Liver (tissue), 9 donors: ENCODE results near the gene FGFRL1. TPM values are rescaled to one million over a fixed set of nuclear protein-coding genes. Genes with fewer than 3 reads are reported as not detected.
A peak's percentile ranks its signal among the peaks of the same experiment; 100 is the strongest.

Experiments
- DNase-seq: peaks from one replicate; pipeline ENCODE4 v3.0.0-alpha.2; 2017; ENCODE audit warnings: low spot score
- H3K27ac ChIP-seq, 2 donors: one replicate each; pipeline ENCODE4 v1.7.0; 2013; ENCODE audit warnings: inconsistent platforms in 2 of 2, low read length in 2 of 2, control low read depth in 1 of 2, low read depth in 1 of 2, mild to moderate bottlenecking in 1 of 2
- H3K27me3 ChIP-seq, 4 donors: one replicate each; pipeline versions ENCODE4 v1.6.1 to v1.7.0; 2013; ENCODE audit warnings: low read length in 3 of 4, inconsistent platforms in 1 of 4, mild to moderate bottlenecking in 1 of 4, moderate library complexity in 1 of 4; ENCODE audit not compliant: control insufficient read depth in 4 of 4, insufficient read depth in 4 of 4
- H3K36me3 ChIP-seq, 4 donors: one replicate each; pipeline versions ENCODE4 v1.6.1 to v1.7.0; 2013; ENCODE audit warnings: low read length in 3 of 4, mild to moderate bottlenecking in 3 of 4, low read depth in 1 of 4, moderate library complexity in 1 of 4; ENCODE audit not compliant: control insufficient read depth in 4 of 4, insufficient read depth in 3 of 4
- H3K4me1 ChIP-seq, 4 donors: one replicate each; pipeline versions ENCODE4 v1.6.1 to v1.7.0; 2013; ENCODE audit warnings: low read length in 3 of 4, mild to moderate bottlenecking in 3 of 4, moderate library complexity in 1 of 4; ENCODE audit not compliant: control insufficient read depth in 4 of 4, insufficient read depth in 4 of 4
- H3K4me3 ChIP-seq, 3 donors: one replicate each; pipeline versions ENCODE4 v1.6.1 to v1.7.0; 2013; ENCODE audit warnings: low read length in 3 of 3, control low read depth in 1 of 3, low read depth in 1 of 3, mild to moderate bottlenecking in 1 of 3
- H3K9ac ChIP-seq, 2 donors: one replicate each; pipeline ENCODE4 v1.7.0; 2013; ENCODE audit warnings: low read length in 2 of 2, mild to moderate bottlenecking in 2 of 2, moderate library complexity in 2 of 2, control low read depth in 1 of 2, low read depth in 1 of 2
- H3K9me3 ChIP-seq, 4 donors: one replicate each; pipeline versions ENCODE4 v1.6.1 to v1.7.0; 2013; ENCODE audit warnings: low read length in 3 of 4; ENCODE audit not compliant: control insufficient read depth in 4 of 4
- ATF3 ChIP-seq: IDR thresholded peaks from 2 replicates; pipeline ENCODE4 v1.6.1; 2016; ENCODE audit warnings: antibody characterized with exemption
- EGR1 ChIP-seq, 2 donors: IDR thresholded peaks; 2 replicates each; pipeline ENCODE4 v1.6.1; 2016 to 2018; ENCODE audit warnings: antibody characterized with exemption in 2 of 2, low read depth in 2 of 2
- FOXA1 ChIP-seq: IDR thresholded peaks from 2 replicates; pipeline ENCODE4 v1.6.1; 2016; ENCODE audit warnings: antibody characterized with exemption
- FOXA2 ChIP-seq: IDR thresholded peaks from 2 replicates; pipeline ENCODE4 v1.6.1; 2016; ENCODE audit warnings: antibody characterized with exemption
- GABPA ChIP-seq, 2 donors: IDR thresholded peaks in 1 of 2; conservative IDR thresholded peaks in 1 of 2; 2 replicates each; pipeline ENCODE4 v1.6.1; 2016; ENCODE audit warnings: antibody characterized with exemption in 2 of 2, mild to moderate bottlenecking in 1 of 2, moderate library complexity in 1 of 2
- HNF4A ChIP-seq, 2 donors: conservative IDR thresholded peaks; 2 replicates each; pipeline ENCODE4 v1.6.1; 2016; ENCODE audit warnings: antibody characterized with exemption in 2 of 2, mild to moderate bottlenecking in 2 of 2
- JUND ChIP-seq, 2 donors: IDR thresholded peaks; 2 replicates each; pipeline ENCODE4 v1.6.1; 2016; ENCODE audit warnings: antibody characterized with exemption in 2 of 2
- MAX ChIP-seq: IDR thresholded peaks from 2 replicates; pipeline ENCODE4 v1.6.1; 2016; ENCODE audit warnings: antibody characterized with exemption
- RAD21 ChIP-seq, 2 donors: IDR thresholded peaks; 2 replicates each; pipeline ENCODE4 v1.6.1; 2016; ENCODE audit warnings: antibody characterized with exemption in 2 of 2, mild to moderate bottlenecking in 2 of 2
- REST ChIP-seq: IDR thresholded peaks from 2 replicates; pipeline ENCODE4 v1.6.1; 2016; ENCODE audit warnings: antibody characterized with exemption, mild to moderate bottlenecking
- RXRA ChIP-seq, 2 donors: IDR thresholded peaks; 2 replicates each; pipeline ENCODE4 v1.6.1; 2017 to 2018; ENCODE audit warnings: antibody characterized with exemption in 2 of 2, mild to moderate bottlenecking in 1 of 2
- SP1 ChIP-seq: IDR thresholded peaks from 2 replicates; pipeline ENCODE4 v1.6.1; 2018; ENCODE audit warnings: antibody characterized with exemption, mild to moderate bottlenecking
- YY1 ChIP-seq: IDR thresholded peaks from 2 replicates; pipeline ENCODE4 v1.6.1; 2016; ENCODE audit warnings: antibody characterized with exemption, mild to moderate bottlenecking
- WGBS: extraction: QIAGEN DNeasy Blood & Tissue Kit; methylation state at CpG from one replicate; pipeline ENCODE4 v1.1.7; 2013; 5-methylcytosine and 5-hydroxymethylcytosine counted together
- polyA plus RNA-seq, 2 donors: library from polyadenylated mRNA; stranded (reverse) in 1 of 2; unstranded in 1 of 2; fragments of 200-250 nt in 1 of 2; fragments of >200 nt in 1 of 2; fragmentation: Nextera tagmentation in 1 of 2; extraction: Ambion mirVana in 1 of 2; gene quantifications; one replicate each; pipeline versions ENCODE4 v1.2.1 to v1.2.3, GENCODE V29; 2013 to 2015
- total RNA-seq, 2 donors: library from RNA; depleted of rRNA; stranded (reverse); fragments of >200 nt; gene quantifications; one replicate each; pipeline ENCODE4 v1.2.3, GENCODE V29; 2014
- donor health status: healthy.
- donor health status: healthy.
- donor health status: healthy.
- donor health status: healthy.
- donor health status: healthy.

The FGFRL1 gene
- total and polyA plus RNA-seq, 4 donors, result 14.2 to 49.1 (median 22.4) TPM

- 97% methylated on average over 58 of the region's 58 CpGs for WGBS
- Histone ChIP-seq H3K27ac (no peak overlapping the region), H3K27me3 (no peaks in the 10 kb centered on the region), H3K9ac (no peak overlapping the region), H3K4me1 (peaks cover 13 to 68% (median 44%) of the 10 kb centered on the region in 4 donors), H3K9me3 (no peaks in the 10 kb centered on the region), H3K4me3 (no peak overlapping the region), H3K36me3 (peaks cover 0 to 8% (median 4%) of the 10 kb centered on the region in 4 donors)
- no peak for TF ChIP-seq MAX
- no peak for TF ChIP-seq HNF4A (conservative IDR thresholded peaks at IDR 0.05)
- DNase-seq, result no peak
These were observed 21.5 kb upstream of the FGFRL1 start for GRCh38 chr4:989722-990471.

- no peaks in the 10 kb centered on the region for H3K27me3 ChIP-seq
- no peaks in the 10 kb centered on the region for H3K9me3 ChIP-seq
- DNase-seq, result no peak
- H3K4me1 ChIP-seq, result peaks cover 13 to 58% (median 35%) of the 10 kb centered on the region in 4 donors
- H3K4me3 ChIP-seq, result no peak overlapping the region
- 94% methylated on average over 26 of the region's 26 CpGs for WGBS
- H3K9ac ChIP-seq, result peak overlapping the region in 1 of 2 donors; percentile 99
- TF ChIP-seq YY1 (no peak), HNF4A (conservative IDR thresholded peaks at IDR 0.05) (no peak), FOXA1 (no peak), REST (no peak), FOXA2 (no peak), RAD21 (IDR thresholded peaks at IDR 0.05) (no peak), EGR1 (IDR thresholded peaks at IDR 0.05; ENCODE audit: low read depth in 2 of 2) (no peak), ATF3 (no peak)
- peak overlapping the region in 1 of 2 donors; percentile 99 for H3K27ac ChIP-seq
- peaks cover 0 to 8% (median 4%) of the 10 kb centered on the region in 4 donors for H3K36me3 ChIP-seq
These were observed 20.6 kb upstream of the FGFRL1 start for GRCh38 chr4:990746-991367.

- Histone ChIP-seq H3K9me3 (no peaks in the 10 kb centered on the region), H3K4me1 (peaks cover 10 to 52% (median 30%) of the 10 kb centered on the region in 4 donors), H3K4me3 (peak overlapping the region; percentile 53 to 77 (median 60)), H3K27ac (peak overlapping the region; percentile 92 to 99), H3K9ac (peak overlapping the region; percentile 24 to 99), H3K36me3 (peaks cover 0 to 8% (median 4%) of the 10 kb centered on the region in 4 donors), H3K27me3 (no peaks in the 10 kb centered on the region)
- DNase-seq, result no peak
- WGBS, result 74% methylated on average over 50 of the region's 50 CpGs
- no peak for TF ChIP-seq ATF3
- no peak for TF ChIP-seq JUND (IDR thresholded peaks at IDR 0.05)
- TF ChIP-seq RXRA (IDR thresholded peaks at IDR 0.05), result no peak
- no peak for TF ChIP-seq YY1
- no peak for TF ChIP-seq FOXA2
- TF ChIP-seq GABPA (IDR thresholded peaks at IDR 0.05 in 1 of 2, conservative IDR thresholded peaks at IDR 0.05 in 1 of 2), result no peak
- no peak for TF ChIP-seq MAX
- TF ChIP-seq REST, result no peak
- TF ChIP-seq SP1, result no peak
- TF ChIP-seq FOXA1, result no peak
These were observed 19.8 kb upstream of the FGFRL1 start for GRCh38 chr4:991451-992296.
